ENCODE data around the gene NCOA1. TPM values are rescaled to one million over a fixed set of nuclear protein-coding genes. Genes with fewer than 3 reads are reported as not detected.

The NCOA1 gene
- total RNA-seq, 1 experiment from 2014 or later: 24.6 TPM

DNA sequence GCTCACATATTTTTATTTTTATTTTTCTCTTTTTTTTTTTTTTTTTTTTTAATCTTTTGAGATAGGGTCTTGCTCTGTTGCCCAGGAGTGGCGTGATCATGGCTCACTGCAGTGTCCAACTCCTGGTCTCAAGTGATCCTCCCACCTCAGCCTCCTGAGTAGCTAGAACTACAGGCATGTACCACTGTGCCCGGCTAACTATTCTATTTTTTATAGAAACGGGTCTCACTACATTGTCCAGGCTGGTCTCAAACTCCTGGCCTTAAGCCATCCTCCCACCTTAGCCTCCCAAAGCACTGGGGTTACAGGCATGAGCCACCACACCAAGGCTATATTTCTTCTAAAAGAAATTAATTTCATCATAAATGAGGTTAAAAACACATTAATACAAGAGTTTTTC is 256.2 kb downstream of the NCOA1 start:
- Histone ChIP-seq H3K4me1 (ENCODE audit: control insufficient read depth, insufficient read depth, low read length) (no peaks in the 10 kb centered on the region), H3K4me3 (ENCODE audit: low read depth in 2 of 2, low read length in 2 of 2) (no peak overlapping the region), H3K9me3 (ENCODE audit: control insufficient read depth, insufficient read depth, low read depth, low read length) (no peaks in the 10 kb centered on the region), H3K27me3 (ENCODE audit: control insufficient read depth, insufficient read depth, low read length) (no peaks in the 10 kb centered on the region), H3K27ac (ENCODE audit: low read length) (no peak overlapping the region), H3K36me3 (ENCODE audit: control insufficient read depth, insufficient read depth, low read length) (no peaks in the 10 kb centered on the region)
- in situ Hi-C loops (cut with HindIII; ENCODE audit: low pct_unique_long_range_greater_than_20kb, low sequenced_read_pairs): no loop called here
- TF ChIP-seq TCF7L2 (IDR thresholded peaks at IDR 0.05; ENCODE audit: low read depth, low read length): no peak
- TF ChIP-seq, protein P1, sequence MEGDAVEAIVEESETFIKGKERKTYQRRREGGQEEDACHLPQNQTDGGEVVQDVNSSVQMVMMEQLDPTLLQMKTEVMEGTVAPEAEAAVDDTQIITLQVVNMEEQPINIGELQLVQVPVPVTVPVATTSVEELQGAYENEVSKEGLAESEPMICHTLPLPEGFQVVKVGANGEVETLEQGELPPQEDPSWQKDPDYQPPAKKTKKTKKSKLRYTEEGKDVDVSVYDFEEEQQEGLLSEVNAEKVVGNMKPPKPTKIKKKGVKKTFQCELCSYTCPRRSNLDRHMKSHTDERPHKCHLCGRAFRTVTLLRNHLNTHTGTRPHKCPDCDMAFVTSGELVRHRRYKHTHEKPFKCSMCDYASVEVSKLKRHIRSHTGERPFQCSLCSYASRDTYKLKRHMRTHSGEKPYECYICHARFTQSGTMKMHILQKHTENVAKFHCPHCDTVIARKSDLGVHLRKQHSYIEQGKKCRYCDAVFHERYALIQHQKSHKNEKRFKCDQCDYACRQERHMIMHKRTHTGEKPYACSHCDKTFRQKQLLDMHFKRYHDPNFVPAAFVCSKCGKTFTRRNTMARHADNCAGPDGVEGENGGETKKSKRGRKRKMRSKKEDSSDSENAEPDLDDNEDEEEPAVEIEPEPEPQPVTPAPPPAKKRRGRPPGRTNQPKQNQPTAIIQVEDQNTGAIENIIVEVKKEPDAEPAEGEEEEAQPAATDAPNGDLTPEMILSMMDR (IDR thresholded peaks at IDR 0.05): no peak
- TF ChIP-seq, protein P2, sequence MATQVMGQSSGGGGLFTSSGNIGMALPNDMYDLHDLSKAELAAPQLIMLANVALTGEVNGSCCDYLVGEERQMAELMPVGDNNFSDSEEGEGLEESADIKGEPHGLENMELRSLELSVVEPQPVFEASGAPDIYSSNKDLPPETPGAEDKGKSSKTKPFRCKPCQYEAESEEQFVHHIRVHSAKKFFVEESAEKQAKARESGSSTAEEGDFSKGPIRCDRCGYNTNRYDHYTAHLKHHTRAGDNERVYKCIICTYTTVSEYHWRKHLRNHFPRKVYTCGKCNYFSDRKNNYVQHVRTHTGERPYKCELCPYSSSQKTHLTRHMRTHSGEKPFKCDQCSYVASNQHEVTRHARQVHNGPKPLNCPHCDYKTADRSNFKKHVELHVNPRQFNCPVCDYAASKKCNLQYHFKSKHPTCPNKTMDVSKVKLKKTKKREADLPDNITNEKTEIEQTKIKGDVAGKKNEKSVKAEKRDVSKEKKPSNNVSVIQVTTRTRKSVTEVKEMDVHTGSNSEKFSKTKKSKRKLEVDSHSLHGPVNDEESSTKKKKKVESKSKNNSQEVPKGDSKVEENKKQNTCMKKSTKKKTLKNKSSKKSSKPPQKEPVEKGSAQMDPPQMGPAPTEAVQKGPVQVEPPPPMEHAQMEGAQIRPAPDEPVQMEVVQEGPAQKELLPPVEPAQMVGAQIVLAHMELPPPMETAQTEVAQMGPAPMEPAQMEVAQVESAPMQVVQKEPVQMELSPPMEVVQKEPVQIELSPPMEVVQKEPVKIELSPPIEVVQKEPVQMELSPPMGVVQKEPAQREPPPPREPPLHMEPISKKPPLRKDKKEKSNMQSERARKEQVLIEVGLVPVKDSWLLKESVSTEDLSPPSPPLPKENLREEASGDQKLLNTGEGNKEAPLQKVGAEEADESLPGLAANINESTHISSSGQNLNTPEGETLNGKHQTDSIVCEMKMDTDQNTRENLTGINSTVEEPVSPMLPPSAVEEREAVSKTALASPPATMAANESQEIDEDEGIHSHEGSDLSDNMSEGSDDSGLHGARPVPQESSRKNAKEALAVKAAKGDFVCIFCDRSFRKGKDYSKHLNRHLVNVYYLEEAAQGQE (IDR thresholded peaks at IDR 0.05; ENCODE audit: insufficient read depth in 1 of 2, low read depth in 2 of 2, low read length in 1 of 2): no peak
- TF ChIP-seq SIN3A (IDR thresholded peaks at IDR 0.05; ENCODE audit: borderline replicate concordance, insufficient read depth, low read depth, low read length): no peak
- TF ChIP-seq POLR2AphosphoS5 (IDR thresholded peaks at IDR 0.05; ENCODE audit: low read depth, low read length): no peak
- CTCF ChIA-PET: no interaction called here
- POLR2A ChIA-PET: interaction anchor here (0.6 kb wide), 1 partner anchor 44 kb away, joined by 4 read pairs; no protein-coding TSS in a partner anchor
- no peak for ATAC-seq
- no TSS peak for BruUV-seq (replicated peaks)
- intact Hi-C loops (cut with micrococcal nuclease; ENCODE audit: unreplicated experiment): no loop called here
- no peak for DNase-seq (ENCODE audit: low read depth, low spot score)

DNA sequence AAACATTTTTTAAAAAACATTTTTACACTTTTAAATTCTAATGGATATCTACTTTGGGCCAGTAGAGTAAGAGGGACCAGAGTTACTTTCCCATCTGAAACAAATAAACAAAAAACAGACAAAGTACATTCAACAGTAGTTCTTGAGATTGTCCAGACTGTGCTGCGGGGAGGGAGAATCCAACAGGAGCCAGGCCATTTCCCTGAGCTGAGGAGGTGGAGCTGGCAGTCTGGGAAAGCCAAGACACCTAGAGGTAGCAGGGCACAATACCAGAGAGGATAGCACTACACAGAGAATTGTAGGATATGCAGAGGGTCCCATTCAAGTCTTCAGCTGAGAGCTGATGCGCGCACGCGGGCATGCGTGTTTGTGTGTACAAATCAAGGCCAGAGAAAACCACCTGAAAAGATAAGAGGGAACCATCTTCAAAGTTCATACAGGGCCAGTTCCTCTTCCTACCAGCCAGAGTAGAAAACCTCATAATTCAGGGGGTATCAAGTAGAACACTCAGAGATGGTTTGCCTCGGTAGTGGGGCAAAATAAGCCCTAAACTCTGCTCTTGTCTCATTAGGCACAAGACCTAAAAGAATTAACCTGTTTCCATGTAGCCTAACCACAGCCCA is 258.1 kb downstream of the NCOA1 start:
- BruUV-seq (replicated peaks): no TSS peak
- no peaks in the 10 kb centered on the region for H3K9me3 ChIP-seq (ENCODE audit: control insufficient read depth, insufficient read depth, low read depth, low read length)
- ATAC-seq (no peak), DNase-seq (ENCODE audit: low read depth, low spot score) (no peak)
- TF ChIP-seq TCF7L2 (IDR thresholded peaks at IDR 0.05; ENCODE audit: low read depth, low read length): no peak
- TF ChIP-seq, protein P1 (IDR thresholded peaks at IDR 0.05): no peak
- TF ChIP-seq, protein P2 (IDR thresholded peaks at IDR 0.05; ENCODE audit: insufficient read depth in 1 of 2, low read depth in 2 of 2, low read length in 1 of 2): no peak
- TF ChIP-seq POLR2AphosphoS5 (IDR thresholded peaks at IDR 0.05; ENCODE audit: low read depth, low read length): no peak
- no peak for TF ChIP-seq SIN3A (IDR thresholded peaks at IDR 0.05; ENCODE audit: borderline replicate concordance, insufficient read depth, low read depth, low read length)
- H3K4me1 ChIP-seq (ENCODE audit: control insufficient read depth, insufficient read depth, low read length): no peaks in the 10 kb centered on the region
- intact Hi-C loops (cut with micrococcal nuclease; ENCODE audit: unreplicated experiment) (no loop called here), in situ Hi-C loops (cut with HindIII; ENCODE audit: low pct_unique_long_range_greater_than_20kb, low sequenced_read_pairs) (no loop called here)
- H3K36me3 ChIP-seq (ENCODE audit: control insufficient read depth, insufficient read depth, low read length): no peaks in the 10 kb centered on the region
- ChIA-PET CTCF (no interaction called here), POLR2A (no interaction called here)
- no peak overlapping the region for H3K4me3 ChIP-seq (ENCODE audit: low read depth in 2 of 2, low read length in 2 of 2)
- no peaks in the 10 kb centered on the region for H3K27me3 ChIP-seq (ENCODE audit: control insufficient read depth, insufficient read depth, low read length)
- no peak overlapping the region for H3K27ac ChIP-seq (ENCODE audit: low read length)

All from Panc1 (cell line).